PC-9 (cell line): Measurements from ENCODE around the gene TNRC6C. TPM values are rescaled to one million over a fixed set of nuclear protein-coding genes. Genes with fewer than 3 reads are reported as not detected.

Experiments
- BruUV-seq: library from RNA; stranded (reverse); fragments of 400-500 nt; replicated peaks from 2 replicates; lab custom pipeline; 2021; lab: Mats Ljungman, UMichigan
- CTCF ChIA-PET: fragments of 300-600 bp; sonication (Branson Sonifier 250); formaldehyde crosslinking; loops from one replicate; lab custom pipeline; 2022; ENCODE audit warnings: antibody characterized with exemption; lab: Charles Lee
- POLR2A ChIA-PET: fragments of 300-600 bp; sonication (Branson Sonifier 250); formaldehyde crosslinking; loops from one replicate; lab custom pipeline; 2022; ENCODE audit warnings: antibody characterized with exemption; ENCODE audit not compliant: unreplicated experiment; lab: Charles Lee
- DNase-seq, 2 experiments: peaks; one replicate each; pipeline versions ENCODE4 v3.0.0 to v3.0.0-alpha.2; 2015 to 2022; ENCODE audit warnings: mixed read lengths in 1 of 2
- H2AFZ ChIP-seq: fragments of 200-600 bp; sonication (generic); 2 replicates; pipeline ENCODE4 v1.8.1; 2017; ENCODE audit warnings: antibody characterized with exemption
- H3F3A ChIP-seq: fragments of 200-600 bp; sonication (generic); 2 replicates; pipeline ENCODE4 v1.8.1; 2017; ENCODE audit warnings: antibody characterized with exemption, mild to moderate bottlenecking, low read depth; ENCODE audit not compliant: insufficient read depth
- H3K27ac ChIP-seq: fragments of 200-600 bp; sonication (generic); 2 replicates; pipeline ENCODE4 v1.6.1; 2016; ENCODE audit warnings: mixed run types
- H3K27me3 ChIP-seq: fragments of 200-600 bp; sonication (generic); 2 replicates; pipeline ENCODE4 v1.6.1; 2016; ENCODE audit warnings: low read depth, mixed run types; ENCODE audit not compliant: insufficient read depth
- H3K36me3 ChIP-seq: fragments of 200-600 bp; sonication (generic); 2 replicates; pipeline ENCODE4 v1.6.1; 2016; ENCODE audit warnings: low read depth, mixed run types
- H3K4me1 ChIP-seq: fragments of 200-600 bp; sonication (generic); replicated peaks from 2 replicates; pipeline ENCODE4 v1.6.1; 2016; ENCODE audit warnings: mixed run types; ENCODE audit not compliant: insufficient read depth
- H3K4me2 ChIP-seq: fragments of 200-600 bp; sonication (generic); 2 replicates; pipeline ENCODE4 v1.6.1; 2017; ENCODE audit warnings: mixed run types
- H3K4me3 ChIP-seq: fragments of 200-600 bp; sonication (generic); 2 replicates; pipeline ENCODE4 v1.6.1; 2016; ENCODE audit warnings: mixed run types
- H3K79me2 ChIP-seq: fragments of 200-600 bp; sonication (generic); 2 replicates; pipeline ENCODE4 v1.6.1; 2017; ENCODE audit warnings: low read depth, mixed run types
- H3K9me2 ChIP-seq: fragments of 200-600 bp; sonication (generic); 2 replicates; pipeline ENCODE4 v1.8.1; 2017; ENCODE audit warnings: mild to moderate bottlenecking; ENCODE audit not compliant: insufficient read depth
- H3K9me3 ChIP-seq: fragments of 200-600 bp; sonication (generic); 2 replicates; pipeline ENCODE4 v1.8.1; 2016; ENCODE audit warnings: low read depth; ENCODE audit not compliant: insufficient read depth
- H4K20me1 ChIP-seq: fragments of 200-600 bp; sonication (generic); 2 replicates; pipeline ENCODE4 v1.8.1; 2017; ENCODE audit not compliant: insufficient read depth
- CTCF ChIP-seq: fragments of 200-600 bp; sonication (generic); conservative IDR thresholded peaks from 2 replicates; pipeline ENCODE4 v1.6.1; 2017; ENCODE audit warnings: mixed run types, antibody characterized with exemption, mild to moderate bottlenecking, moderate library complexity
- EZH2 ChIP-seq: fragments of 200-600 bp; sonication (generic); IDR thresholded peaks from 2 replicates; pipeline ENCODE4 v1.8.0; 2017; ENCODE audit warnings: antibody characterized with exemption, low read depth
- intact Hi-C: fragments of 100-400 bp; cut with micrococcal nuclease; formaldehyde crosslinking; loops from one replicate; pipeline ENCODE4 v1.10.0; 2022; ENCODE audit not compliant: unreplicated experiment
- total RNA-seq: library from RNA; stranded (reverse); gene quantifications from 2 replicates; pipeline ENCODE4 v1.2.3, GENCODE V29; 2021

Gene TNRC6C
- total RNA-seq, 1 experiment from 2014 or later = 0.37 TPM

GRCh38 chr17:77914385-77915254 lies 43.9 kb upstream of the TNRC6C start:
- TF ChIP-seq EZH2 (no peak), CTCF (no peak)
- intact Hi-C loops = no loop called here
- Histone ChIP-seq H3K4me3 (no peak overlapping the region), H3K4me2 (no peak overlapping the region), H3F3A (no peaks in the 10 kb centered on the region), H3K36me3 (no peaks in the 10 kb centered on the region), H2AFZ (no peak overlapping the region), H3K27me3 (peaks cover 69% of the 10 kb centered on the region), H3K9me3 (no peaks in the 10 kb centered on the region), H3K4me1 (no peaks in the 10 kb centered on the region), H3K27ac (no peak overlapping the region), H4K20me1 (no peaks in the 10 kb centered on the region), H3K9me2 (no peaks in the 10 kb centered on the region), H3K79me2 (no peaks in the 10 kb centered on the region)
- no peak for DNase-seq
- ChIA-PET POLR2A (no interaction called here), CTCF (no interaction called here)
- BruUV-seq = no TSS peak

GRCh38 chr17:77915594-77916021 lies 42.9 kb upstream of the TNRC6C start:
- H3K79me2 ChIP-seq = no peaks in the 10 kb centered on the region
- CTCF ChIA-PET = no interaction called here
- peaks cover 63% of the 10 kb centered on the region for H3K27me3 ChIP-seq
- BruUV-seq = no TSS peak
- no peak for DNase-seq
- H2AFZ ChIP-seq = no peak overlapping the region
- no peaks in the 10 kb centered on the region for H3K36me3 ChIP-seq
- POLR2A ChIA-PET = no interaction called here
- TF ChIP-seq EZH2 (no peak), CTCF (no peak)
- no peaks in the 10 kb centered on the region for H3F3A ChIP-seq
- no peak overlapping the region for H3K4me2 ChIP-seq
- H3K4me3 ChIP-seq = no peak overlapping the region
- H3K9me3 ChIP-seq = no peaks in the 10 kb centered on the region
- H3K27ac ChIP-seq = no peak overlapping the region
- H4K20me1 ChIP-seq = no peaks in the 10 kb centered on the region
- intact Hi-C loops = no loop called here
- no peaks in the 10 kb centered on the region for H3K9me2 ChIP-seq
- no peaks in the 10 kb centered on the region for H3K4me1 ChIP-seq

GRCh38 chr17:77916264-77916663 lies 42.2 kb upstream of the TNRC6C start:
- H3K27me3 ChIP-seq = peaks cover 65% of the 10 kb centered on the region
- H3F3A ChIP-seq = no peaks in the 10 kb centered on the region
- no TSS peak for BruUV-seq
- intact Hi-C loops = no loop called here
- no peaks in the 10 kb centered on the region for H3K79me2 ChIP-seq
- H3K36me3 ChIP-seq = no peaks in the 10 kb centered on the region
- ChIA-PET CTCF (no interaction called here), POLR2A (no interaction called here)
- no peak overlapping the region for H3K4me2 ChIP-seq
- H3K4me3 ChIP-seq = no peak overlapping the region
- TF ChIP-seq CTCF = no peak
- no peak for TF ChIP-seq EZH2
- H3K9me2 ChIP-seq = no peaks in the 10 kb centered on the region
- H3K4me1 ChIP-seq = no peaks in the 10 kb centered on the region
- no peaks in the 10 kb centered on the region for H3K9me3 ChIP-seq
- no peaks in the 10 kb centered on the region for H4K20me1 ChIP-seq
- DNase-seq = no peak
- no peak overlapping the region for H2AFZ ChIP-seq
- H3K27ac ChIP-seq = no peak overlapping the region
